Measurements from ENCODE around the gene ZNF136.

The ZNF136 gene

DNA sequence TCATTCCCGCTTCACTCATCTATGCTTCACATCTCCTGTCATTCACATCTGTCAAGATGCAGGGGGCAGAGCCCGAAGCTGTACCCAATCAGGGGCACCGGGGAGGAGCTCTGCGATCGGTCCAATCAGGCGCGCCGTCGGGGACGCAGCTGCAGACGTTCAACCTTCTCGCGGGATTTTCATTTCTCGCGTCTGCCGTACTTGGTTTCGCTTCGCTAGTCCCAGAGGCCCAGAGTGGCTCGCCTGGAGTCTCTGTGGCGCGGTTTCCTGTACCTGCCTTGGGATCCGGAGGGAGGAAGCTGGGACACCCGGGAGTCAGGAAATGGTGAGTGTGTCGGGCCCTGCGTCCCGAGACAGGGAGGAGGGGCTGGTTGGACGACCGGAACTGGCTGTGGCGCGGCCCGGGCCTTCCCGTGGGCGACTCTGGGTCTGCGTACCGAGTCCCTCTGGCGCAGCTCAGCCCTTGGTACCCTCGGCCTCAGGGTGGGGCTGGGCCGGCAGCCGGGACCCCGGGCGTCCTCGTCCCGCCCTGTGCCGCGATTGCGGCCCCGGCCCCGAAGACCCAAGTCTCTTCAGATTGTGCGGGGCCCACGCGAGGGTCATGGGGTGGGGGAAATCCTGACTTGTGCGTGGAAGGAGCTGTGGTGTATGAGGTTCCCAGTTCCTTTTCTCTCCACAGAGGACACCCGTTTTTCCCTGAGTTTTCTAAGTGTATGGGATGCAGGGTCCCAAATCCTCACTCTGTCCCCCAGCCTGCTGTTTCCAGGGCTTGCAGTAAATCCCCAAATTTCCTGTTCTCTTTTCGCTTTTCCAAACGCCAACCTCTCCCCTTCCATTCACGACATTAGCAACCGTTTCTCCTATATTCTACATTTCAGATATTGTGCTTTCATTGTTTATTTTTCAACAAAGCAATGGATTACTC is at the start of gene ZNF136:
Gene ZNF136, plus strand, starts transcription at position 215 of the 925 bp plus-strand sequence. Its CDS starts 108 bp downstream, at position 323.
- DNase-seq (ENCODE audit: low spot score): peak; percentile 99

DNA sequence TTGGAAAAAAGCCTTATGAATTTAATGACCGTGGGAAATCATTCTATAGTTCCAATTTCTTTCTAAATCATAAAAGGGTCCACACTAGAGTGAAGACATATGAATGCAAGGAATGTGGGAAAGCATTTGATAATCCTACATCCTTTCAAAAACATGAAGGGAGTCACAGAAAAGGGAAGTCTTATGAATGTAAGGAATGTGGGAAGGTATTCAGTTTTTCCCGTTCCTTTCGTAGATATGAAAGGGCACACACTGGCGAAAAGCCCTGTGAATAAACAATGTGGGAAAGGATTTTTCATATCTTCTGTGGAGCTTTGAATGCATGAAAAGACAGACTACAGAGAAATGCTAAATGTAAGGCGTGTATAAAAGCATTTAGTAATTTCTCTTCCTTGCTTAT is 49.8 kb upstream of the ZNF136 start:
- no peak for DNase-seq (ENCODE audit: low spot score)

DNA sequence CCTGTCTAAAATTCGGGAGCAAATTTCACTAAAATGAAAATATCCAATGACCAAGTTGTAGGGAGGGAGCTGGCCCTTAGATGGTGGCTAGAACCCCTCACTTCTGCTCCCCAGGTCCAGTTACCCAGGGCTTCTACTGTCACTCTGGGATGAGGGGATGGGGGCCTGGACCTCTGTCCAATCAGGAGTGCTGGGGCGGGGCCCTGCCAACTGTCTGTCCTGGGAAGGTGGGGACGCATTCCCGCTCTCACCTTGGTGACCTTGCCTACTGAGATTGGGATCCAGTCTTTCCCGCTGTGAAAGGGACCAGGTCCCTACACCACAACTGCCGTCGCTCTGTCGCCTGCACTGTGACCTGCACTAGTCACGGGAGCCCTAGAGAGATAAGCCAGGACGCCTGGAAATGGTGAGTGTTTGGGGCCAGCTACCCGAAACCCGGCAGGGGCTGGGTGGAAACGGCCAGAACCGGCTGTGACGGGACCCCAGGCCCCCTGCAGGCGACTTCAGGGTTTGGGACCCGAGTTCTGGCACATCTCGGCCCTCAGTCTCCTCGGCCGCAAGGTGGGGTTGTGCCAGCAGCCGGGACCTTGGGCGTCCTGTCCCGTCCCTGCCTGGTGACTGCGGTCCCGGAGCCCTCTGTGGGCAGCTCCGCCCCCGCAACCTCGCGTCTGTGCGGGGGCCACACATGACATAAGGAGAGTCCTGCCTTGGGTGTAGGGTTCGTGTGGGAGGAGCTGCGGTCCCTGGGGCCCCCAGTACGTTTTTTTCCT is 45.5 kb upstream of the ZNF136 start:
- no peak for DNase-seq (ENCODE audit: low spot score)

DNA sequence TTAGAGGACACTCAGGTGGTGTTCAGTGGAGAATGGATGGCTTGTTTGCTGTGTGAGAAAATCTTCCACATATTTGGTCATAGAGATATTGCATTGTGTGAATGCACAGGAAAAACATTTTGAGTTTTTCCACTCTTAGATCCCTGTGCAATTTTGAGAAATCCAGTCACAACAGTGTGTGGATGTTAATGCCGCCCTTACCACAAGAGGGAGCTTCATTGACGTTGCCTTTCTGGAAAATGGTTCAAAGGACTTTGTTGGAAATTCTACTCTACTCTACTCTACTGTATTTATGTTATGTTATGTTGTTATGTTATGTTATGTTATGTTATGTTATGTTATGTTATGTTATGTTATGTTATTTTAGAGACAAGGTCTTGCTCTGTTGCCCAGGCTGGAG is 36.2 kb upstream of the ZNF136 start:
- DNase-seq (ENCODE audit: low spot score): peak; percentile 50

DNA sequence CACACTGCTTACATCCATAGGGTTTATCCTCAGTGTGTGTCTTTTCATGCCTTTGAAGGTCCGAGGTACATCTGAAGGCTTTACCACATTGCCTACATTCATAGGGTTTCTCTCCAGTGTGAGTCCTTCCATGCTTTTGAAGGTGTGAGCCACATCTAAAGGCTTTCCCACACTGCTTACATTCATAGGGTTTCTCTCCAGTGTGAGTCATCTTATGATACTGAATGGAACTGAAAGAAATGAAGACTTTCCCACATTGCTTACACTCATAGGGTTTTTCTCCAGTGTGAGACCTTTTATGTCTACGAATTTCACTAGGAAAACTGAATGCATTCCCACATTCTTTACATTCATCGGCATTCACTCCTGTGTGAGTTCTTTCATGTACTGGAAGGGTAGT is 29.8 kb upstream of the ZNF136 start:
- no peak for DNase-seq (ENCODE audit: low spot score)

DNA sequence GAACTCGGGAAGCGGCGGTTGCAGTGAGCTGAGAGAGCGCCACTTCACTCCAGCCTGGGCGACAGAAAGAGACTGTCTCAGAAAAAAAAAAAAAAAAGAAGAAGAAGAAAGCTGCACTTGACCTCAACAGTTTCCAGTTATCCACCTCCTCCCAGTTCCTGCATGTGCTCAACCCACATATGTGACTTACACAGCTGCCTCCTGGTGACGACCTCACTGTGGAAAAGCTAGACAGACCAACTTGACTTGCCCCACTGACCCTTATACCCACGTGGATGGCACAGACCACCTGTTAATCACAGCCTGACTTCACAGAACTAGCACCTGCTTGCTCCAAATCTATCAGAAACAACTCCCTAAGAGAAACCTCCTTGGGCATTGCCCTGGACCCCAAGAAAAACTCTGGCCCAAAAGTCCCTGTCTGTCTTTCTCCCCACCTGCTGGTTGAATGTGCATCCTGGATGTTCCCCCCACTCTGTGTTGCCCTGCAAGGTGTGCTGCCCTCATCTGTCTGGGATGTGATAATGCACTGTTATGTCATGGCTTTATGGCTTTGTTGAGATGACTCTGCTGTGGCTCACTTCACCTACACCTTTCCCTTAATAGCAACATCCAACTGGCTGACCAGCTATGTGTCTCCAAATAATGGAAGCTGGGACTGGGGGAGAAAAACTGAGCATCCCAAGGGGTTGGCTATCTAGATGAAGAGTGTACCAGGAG is 25.5 kb upstream of the ZNF136 start:
- no peak for DNase-seq (ENCODE audit: low spot score)

DNA sequence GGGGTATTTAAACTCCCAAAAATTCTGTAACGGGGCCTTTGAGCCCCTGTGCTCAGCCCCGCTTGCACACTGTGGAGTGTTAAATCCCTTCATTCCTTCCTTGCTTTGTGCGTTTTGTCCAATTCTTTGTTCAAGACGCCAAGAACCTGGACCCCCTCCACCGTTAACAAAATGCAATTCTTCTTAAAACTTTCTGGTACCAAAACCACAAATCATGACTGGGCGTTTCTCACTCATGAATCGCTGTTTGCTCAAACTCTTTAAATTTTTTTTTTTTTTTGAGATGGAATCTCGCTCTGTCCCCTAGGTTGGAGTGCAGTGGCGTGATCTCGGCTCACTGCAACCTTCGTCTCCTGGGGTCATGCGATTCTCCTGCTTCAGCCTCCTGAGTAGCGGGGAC is 23.6 kb upstream of the ZNF136 start:
- DNase-seq (ENCODE audit: low spot score): no peak

DNA sequence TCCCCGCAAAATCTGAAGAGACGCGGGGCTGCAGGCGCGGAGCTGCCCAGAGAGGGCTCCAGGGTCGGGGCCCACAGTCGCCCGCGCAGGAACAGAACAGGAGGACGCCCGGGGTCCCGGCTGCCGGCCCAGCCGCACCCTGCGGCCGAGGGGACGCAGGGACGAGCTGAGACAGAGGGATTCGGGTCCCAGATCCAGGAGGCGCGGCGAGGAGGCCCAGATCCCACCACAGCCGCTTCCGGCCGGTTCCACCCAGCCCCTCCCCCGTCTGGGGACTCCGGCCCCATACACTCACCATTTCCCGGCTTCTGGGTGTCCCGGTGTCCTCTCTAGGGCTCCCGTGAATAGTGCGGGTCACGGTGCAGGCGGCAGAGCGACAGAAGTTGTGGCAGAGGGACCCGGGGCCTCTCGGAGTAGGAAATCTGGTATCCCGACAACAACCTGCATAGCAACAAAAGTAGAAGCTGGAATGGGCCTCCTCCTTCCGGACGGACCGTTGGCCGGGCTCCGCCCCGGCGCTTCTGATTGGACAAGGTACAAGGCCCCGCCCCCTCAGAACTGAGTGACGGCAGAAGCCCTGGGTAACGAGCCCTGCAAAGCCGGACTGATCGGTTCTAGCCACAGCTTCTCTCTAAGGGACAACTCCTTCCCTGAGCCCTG is 22.9 kb upstream of the ZNF136 start, which contains the start of gene ZNF20:
Gene ZNF20, minus strand, starts transcription at position 466 of the 660 bp plus-strand sequence. Its CDS starts 168 bp downstream, at position 298.
- DNase-seq (ENCODE audit: low spot score): peak; percentile 98

DNA sequence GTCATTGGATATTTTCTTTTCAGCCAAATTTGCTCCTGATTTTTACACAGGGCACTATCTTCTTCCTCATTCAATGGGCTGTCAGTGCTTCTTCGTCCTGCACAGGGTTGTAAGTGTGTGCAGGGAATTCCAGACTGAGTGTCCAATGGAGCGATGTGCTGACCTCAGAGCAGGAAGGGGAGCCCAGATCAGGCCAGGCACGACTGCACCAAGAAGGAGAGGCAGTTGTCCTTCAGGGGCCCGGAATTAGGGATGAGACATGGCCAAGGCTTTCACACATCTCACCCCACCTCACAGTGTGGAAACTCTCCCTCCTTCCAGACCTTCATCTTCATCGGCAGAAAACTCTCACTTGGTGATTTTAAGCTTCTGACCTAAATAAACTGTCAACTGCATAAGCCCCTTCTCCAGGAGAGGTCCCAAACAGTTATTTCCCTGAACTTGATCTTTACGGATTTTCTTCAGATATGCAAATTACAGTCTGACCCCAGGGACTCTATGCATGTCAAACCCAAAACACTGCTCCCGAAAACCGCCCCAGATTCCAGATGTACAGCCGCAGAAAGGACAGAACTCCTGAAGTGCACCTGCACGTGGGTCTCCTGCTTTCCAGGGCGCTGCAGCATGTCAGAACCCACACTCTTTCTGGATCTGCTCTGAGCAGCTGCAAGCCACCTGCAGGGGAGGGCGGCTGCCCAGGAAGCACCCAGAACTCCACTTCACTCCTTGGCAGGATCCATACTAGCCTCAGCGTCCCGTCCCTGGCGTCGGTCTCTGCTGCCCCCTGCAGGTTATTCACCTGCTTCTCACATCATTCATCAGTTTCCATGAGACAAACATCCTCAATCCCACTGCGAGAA is 22.1 kb upstream of the ZNF136 start:
- DNase-seq (ENCODE audit: low spot score): peak; percentile 91

DNA sequence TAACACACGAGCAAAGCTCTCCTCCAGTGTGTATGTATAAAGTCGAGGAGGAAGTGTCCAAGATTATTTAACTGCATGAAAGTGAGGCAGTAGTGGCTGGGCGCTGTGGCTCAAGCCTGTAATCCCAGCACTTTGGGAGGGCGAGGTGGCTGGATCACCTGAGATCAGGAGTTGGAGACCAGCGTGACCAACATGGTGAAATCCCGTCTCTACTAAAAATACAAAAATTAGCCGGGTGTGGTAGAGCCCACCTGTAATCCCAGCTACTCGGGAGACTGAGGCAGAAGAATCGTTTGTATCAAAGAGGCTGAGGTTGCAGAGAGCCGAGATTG is 21.5 kb upstream of the ZNF136 start:
- DNase-seq (ENCODE audit: low spot score): no peak

DNA sequence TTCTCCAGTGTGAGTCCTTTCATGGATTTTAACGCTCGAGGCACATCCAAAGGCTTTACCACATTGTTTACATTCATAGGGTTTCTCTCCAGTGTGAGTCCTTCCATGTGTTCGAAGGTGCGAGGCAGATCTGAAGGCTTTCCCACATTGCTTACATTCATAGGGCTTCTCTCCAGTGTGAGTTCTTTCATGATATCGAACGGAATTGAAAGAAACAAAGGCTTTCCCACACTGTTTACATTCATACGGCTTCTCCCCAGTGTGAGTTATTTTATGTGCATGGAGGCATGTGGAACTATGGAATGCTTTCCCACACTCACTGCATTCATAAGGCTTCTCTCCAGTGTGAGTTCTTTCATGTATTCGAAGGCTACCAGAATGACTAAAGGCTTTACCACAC is 17.5 kb upstream of the ZNF136 start:
- DNase-seq (ENCODE audit: low spot score): no peak

DNA sequence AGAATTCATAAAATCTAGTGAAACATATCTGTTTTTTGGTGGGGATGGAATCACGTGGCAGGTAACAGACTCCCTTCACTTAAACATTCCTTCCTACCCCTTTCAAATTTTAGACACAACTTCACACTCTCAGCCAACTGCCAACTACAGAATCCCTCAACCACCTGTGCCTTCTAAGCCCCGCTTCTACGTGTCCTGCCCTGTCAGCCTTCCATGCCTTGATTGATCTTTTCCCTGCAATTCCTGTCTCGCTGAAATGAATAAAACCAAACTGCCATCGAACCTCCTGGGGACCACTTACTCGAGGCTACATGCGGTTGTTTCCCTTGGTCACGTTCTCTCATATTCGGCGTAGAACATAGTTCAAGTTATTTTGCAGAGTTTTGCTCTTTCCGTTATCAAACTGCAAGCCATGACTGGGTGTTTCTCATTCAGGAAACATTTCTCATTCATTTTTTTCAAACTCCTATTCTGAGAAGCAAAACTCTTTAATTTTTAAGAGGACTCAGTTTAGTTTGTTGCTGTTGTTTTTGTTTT is 7.5 kb upstream of the ZNF136 start:
- no peak for DNase-seq (ENCODE audit: low spot score)

DNA sequence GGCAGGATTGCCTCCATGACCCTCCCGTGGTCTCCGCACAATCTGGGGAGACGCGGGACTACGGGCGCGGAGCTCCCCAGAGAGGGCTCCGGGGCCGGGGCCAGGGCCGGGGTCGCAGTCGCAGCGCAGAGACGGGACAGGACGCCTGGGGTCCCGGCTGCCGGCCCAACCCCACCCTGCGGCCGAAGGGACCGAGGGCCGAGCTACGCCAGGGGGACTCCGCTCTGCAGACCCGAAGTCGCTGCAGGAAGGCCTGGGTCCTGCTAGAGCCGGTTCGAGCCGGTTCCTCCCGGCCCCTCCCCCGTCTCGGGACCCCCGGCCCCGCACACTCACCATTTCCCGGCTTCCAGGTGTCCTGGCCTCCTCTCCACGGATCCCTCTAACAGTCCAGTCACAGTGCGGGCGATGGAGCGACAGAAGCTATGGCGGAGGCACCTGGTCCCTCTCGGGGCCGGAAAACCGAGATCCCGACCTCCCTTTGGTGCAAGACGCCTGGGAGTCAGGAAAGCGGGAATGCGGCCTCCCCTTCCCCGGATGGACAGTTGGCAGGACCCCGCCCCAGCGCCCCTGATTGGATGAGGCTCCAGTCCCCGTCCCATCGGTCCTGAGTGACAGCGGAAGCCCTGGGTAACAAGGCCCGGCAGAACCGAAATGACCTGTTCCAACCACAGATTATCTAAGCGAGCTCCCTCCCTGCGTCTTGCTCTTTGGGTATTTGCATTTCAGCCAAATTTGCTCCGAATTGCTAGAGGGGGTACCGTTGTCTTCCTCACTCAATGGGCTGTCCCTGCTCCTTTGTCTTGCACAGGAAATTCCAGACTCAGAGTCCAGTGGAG is 6.5 kb upstream of the ZNF136 start, which contains the start of gene ZNF625:
Gene ZNF625, minus strand, starts transcription at position 512 of the 836 bp plus-strand sequence. Its CDS starts 176 bp downstream, at position 336.
- peak; percentile 96 for DNase-seq (ENCODE audit: low spot score)

DNA sequence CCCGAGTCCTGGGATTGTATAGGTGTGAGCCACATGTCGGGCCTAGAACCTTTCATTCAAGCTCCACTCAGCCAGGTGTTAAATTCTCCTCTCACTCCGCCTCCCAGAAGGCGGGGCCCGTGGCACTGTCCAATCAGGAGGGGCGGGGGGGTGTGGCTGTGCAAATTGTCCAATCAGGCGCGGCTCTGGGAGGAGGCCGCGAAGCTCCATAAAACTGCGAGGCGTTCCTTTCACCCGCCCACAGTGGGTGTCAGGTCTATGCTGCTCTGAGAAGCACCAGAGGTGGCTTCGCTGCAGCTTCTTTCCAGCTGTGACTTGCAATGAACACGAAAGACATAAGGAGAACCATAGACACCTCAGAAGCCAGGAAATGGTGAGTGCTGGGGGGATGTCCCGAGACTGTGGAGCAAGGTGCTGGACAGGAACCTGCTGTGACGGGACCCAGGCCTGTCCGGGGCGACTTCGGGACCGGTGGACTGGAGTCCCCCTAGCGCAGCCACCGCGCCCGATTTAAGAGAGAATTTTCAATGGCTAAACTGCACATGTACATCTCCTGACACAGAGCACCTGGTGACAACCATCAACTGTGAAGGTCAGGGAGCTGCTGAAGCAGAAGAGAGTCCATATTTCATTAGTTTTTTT is 3.0 kb upstream of the ZNF136 start:
- DNase-seq (ENCODE audit: low spot score): no peak

DNA sequence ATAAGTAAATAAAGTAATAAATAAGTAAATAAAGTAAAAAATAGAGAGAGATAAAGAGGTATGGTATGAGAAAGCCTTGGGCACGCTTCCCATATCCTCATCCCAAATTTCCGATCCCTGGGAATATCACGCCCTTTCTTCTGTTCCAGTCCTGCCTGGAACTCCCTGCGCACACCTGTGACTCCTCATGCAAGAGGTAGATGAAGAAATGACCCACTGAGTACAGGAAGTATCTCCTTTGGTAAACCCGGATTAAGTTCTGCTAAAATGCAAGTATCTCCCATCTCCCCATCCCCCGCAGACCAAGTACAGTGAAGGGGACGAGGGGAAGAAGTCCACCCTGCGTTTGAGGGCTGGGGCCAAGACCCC is 399 bp upstream of the ZNF136 start:
- DNase-seq (ENCODE audit: low spot score): no peak

DNA sequence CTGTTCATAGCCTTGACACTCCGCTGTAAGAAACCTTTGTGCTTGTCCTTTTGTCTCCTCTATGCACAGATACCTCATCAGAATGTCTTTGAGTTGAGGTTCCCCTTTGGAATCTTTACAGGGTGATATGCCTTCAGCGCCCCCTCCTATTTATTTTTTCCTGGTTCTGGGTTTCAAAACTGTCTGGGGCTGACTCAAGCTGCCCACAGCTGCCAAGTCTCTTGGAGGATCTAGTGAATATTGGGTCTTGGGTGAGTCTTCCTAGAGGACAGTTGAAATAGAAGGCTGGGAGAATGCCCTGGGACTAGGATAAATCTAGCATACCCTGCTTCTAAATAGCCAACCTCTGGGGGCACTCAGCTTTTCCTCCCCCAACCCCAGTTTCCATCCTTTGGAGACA is 930 bp downstream of the ZNF136 start:
- peak; percentile 55 for DNase-seq (ENCODE audit: low spot score)

DNA sequence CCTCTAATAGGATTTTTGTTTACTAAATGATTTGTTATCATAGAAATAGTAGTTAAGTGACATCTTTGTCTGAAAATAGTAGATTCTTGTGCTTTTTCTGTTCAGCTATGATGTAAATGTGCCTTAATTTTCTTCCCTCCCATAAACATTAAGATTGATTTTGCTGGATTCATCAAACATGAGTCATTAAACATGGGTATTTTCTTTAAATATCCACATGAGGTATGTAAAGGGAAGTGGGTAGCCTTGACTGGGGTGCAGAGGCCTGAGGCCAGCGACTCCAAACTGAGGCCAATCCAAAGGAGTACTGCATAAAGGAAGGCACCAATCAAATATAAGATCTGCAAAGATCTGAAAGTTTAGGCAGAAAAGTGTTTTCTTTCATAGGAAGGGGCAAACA is 3.7 kb downstream of the ZNF136 start:
- no peak for DNase-seq (ENCODE audit: low spot score)

DNA sequence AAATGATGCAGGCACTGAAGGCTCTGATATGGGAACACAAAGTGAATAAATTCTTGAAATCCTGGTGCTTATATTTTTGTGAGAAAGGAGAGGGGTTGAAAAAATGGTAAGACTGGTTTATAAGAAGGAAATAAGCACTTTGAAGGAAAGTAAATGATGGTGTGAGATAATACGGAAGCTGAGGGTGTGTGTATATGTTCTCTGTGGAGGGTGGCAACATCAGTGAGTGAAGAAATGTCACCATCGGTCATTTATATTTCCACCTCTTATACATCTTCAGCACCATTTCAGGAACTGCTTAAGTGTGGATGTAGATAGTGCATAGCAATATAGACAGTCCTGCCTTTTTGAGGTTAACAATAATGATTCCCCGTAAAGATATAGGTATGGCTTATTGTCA is 17.5 kb downstream of the ZNF136 start:
- DNase-seq (ENCODE audit: low spot score): no peak

DNA sequence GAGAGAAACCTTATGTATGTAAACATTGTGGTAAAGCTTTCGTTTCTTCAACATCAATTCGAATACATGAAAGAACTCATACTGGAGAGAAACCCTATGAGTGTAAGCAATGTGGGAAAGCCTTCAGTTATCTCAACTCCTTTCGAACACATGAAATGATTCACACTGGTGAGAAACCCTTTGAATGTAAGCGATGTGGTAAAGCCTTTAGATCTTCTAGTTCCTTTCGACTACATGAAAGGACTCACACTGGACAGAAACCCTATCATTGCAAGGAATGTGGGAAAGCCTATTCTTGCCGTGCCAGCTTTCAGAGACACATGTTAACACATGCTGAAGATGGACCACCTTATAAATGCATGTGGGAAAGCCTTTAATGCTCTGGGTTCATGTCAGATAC is 24.7 kb downstream of the ZNF136 start:
- no peak for DNase-seq (ENCODE audit: low spot score)
